Measurements from ENCODE around the gene CSNK2A1. TPM values are rescaled to one million over a fixed set of nuclear protein-coding genes. Genes with fewer than 3 reads are reported as not detected.
A peak's percentile ranks its signal among the peaks of the same experiment; 100 is the strongest.

Gene CSNK2A1
- total and polyA plus RNA-seq, 4 donors: 17.0 to 60.3 (median 39.7) TPM

GRCh38 chr20:434661-435419 is 108.8 kb downstream of the CSNK2A1 start (continued):
- TF ChIP-seq HNF4G (IDR thresholded peaks at IDR 0.05): peak; percentile 32
- peak; percentile 22 for TF ChIP-seq NR2F2 (IDR thresholded peaks at IDR 0.05)

GRCh38 chr20:434221-434620 is 109.4 kb downstream of the CSNK2A1 start:
- no peak for TF ChIP-seq RAD21 (IDR thresholded peaks at IDR 0.05)
- TF ChIP-seq TAF1 (conservative IDR thresholded peaks at IDR 0.05): no peak
- no peak for TF ChIP-seq YY1 (IDR thresholded peaks at IDR 0.05)
- TF ChIP-seq CTCF (IDR thresholded peaks at IDR 0.05; ENCODE audit: low read depth, low read length, missing input control): no peak
- TF ChIP-seq ZBTB33 (IDR thresholded peaks at IDR 0.05): no peak
- TF ChIP-seq GABPA (IDR thresholded peaks at IDR 0.05 in 1 of 2, conservative IDR thresholded peaks at IDR 0.05 in 1 of 2): no peak
- TF ChIP-seq HNF4A (conservative IDR thresholded peaks at IDR 0.05): no peak
- TF ChIP-seq SP1 (IDR thresholded peaks at IDR 0.05): no peak
- no peak for TF ChIP-seq FOXA2 (IDR thresholded peaks at IDR 0.05)
- TF ChIP-seq FOXA1 (IDR thresholded peaks at IDR 0.05): no peak
- no peak for TF ChIP-seq HNF4G (IDR thresholded peaks at IDR 0.05)
- no peak for TF ChIP-seq EGR1 (IDR thresholded peaks at IDR 0.05; ENCODE audit: low read depth in 2 of 2)
- Histone ChIP-seq H3K27me3 (ENCODE audit: control insufficient read depth in 4 of 4, insufficient read depth in 4 of 4, low read length in 3 of 4) (no peaks in the 10 kb centered on the region), H3K9me3 (ENCODE audit: control insufficient read depth in 4 of 4, low read length in 3 of 4) (no peaks in the 10 kb centered on the region), H3K4me3 (ENCODE audit: low read depth in 1 of 3, low read length in 3 of 3) (no peak overlapping the region), H3K27ac (ENCODE audit: low read depth in 1 of 2, low read length in 2 of 2) (peak overlapping the region; percentile 31 to 42), H3K36me3 (ENCODE audit: control insufficient read depth in 4 of 4, insufficient read depth in 3 of 4, low read depth in 1 of 4, low read length in 3 of 4) (peaks cover 7 to 52% (median 21%) of the 10 kb centered on the region in 4 donors), H3K9ac (ENCODE audit: low read depth in 1 of 2, low read length in 2 of 2) (no peak overlapping the region), H3K4me1 (ENCODE audit: control insufficient read depth in 4 of 4, insufficient read depth in 4 of 4, low read length in 3 of 4) (peaks cover 8 to 40% (median 31%) of the 10 kb centered on the region in 4 donors)
- no peak for DNase-seq (ENCODE audit: low spot score)
- WGBS: 70% methylated on average over 11 of the region's 11 CpGs

- no peak overlapping the region for H3K4me3 ChIP-seq (ENCODE audit: low read depth in 1 of 3, low read length in 3 of 3)
- peaks cover 11 to 47% (median 22%) of the 10 kb centered on the region in 4 donors for H3K36me3 ChIP-seq (ENCODE audit: control insufficient read depth in 4 of 4, insufficient read depth in 3 of 4, low read depth in 1 of 4, low read length in 3 of 4)
- no peak overlapping the region for H3K9ac ChIP-seq (ENCODE audit: low read depth in 1 of 2, low read length in 2 of 2)
- 82% methylated on average over 12 of the region's 12 CpGs for WGBS
- peaks cover 9 to 47% (median 35%) of the 10 kb centered on the region in 4 donors for H3K4me1 ChIP-seq (ENCODE audit: control insufficient read depth in 4 of 4, insufficient read depth in 4 of 4, low read length in 3 of 4)
- H3K27ac ChIP-seq (ENCODE audit: low read depth in 1 of 2, low read length in 2 of 2): no peak overlapping the region
- H3K27me3 ChIP-seq (ENCODE audit: control insufficient read depth in 4 of 4, insufficient read depth in 4 of 4, low read length in 3 of 4): no peaks in the 10 kb centered on the region
- H3K9me3 ChIP-seq (ENCODE audit: control insufficient read depth in 4 of 4, low read length in 3 of 4): no peaks in the 10 kb centered on the region
- no peak for DNase-seq (ENCODE audit: low spot score)
- TF ChIP-seq REST (IDR thresholded peaks at IDR 0.05) (no peak), FOXA1 (IDR thresholded peaks at IDR 0.05) (no peak), ATF3 (IDR thresholded peaks at IDR 0.05) (no peak), RAD21 (IDR thresholded peaks at IDR 0.05) (no peak), JUND (IDR thresholded peaks at IDR 0.05) (no peak), MAX (IDR thresholded peaks at IDR 0.05) (no peak), NR2F2 (IDR thresholded peaks at IDR 0.05) (no peak), TAF1 (conservative IDR thresholded peaks at IDR 0.05) (no peak), HNF4A (conservative IDR thresholded peaks at IDR 0.05) (no peak), HNF4G (IDR thresholded peaks at IDR 0.05) (no peak), GABPA (IDR thresholded peaks at IDR 0.05 in 1 of 2, conservative IDR thresholded peaks at IDR 0.05 in 1 of 2) (no peak)
Observed at GRCh38 chr20:433300-433975, 110.2 kb downstream of the CSNK2A1 start.
